Hepatocyte (in vitro differentiated cells): Measurements from ENCODE around the gene FBXO33. TPM values are rescaled to one million over a fixed set of nuclear protein-coding genes. Genes with fewer than 3 reads are reported as not detected.

Experiments used
- DNase-seq: peaks from one replicate; pipeline ENCODE4 v3.0.0-alpha.2; 2016; ENCODE audit warnings: low spot score
- H2AFZ ChIP-seq: fragments of 200-600 bp; sonication (generic); 2 replicates; pipeline ENCODE4 v1.6.0; 2016; ENCODE audit warnings: antibody characterized with exemption, mild to moderate bottlenecking
- H3K27ac ChIP-seq: fragments of 200-600 bp; sonication (generic); 2 replicates; pipeline ENCODE4 v1.5.1; 2016; ENCODE audit warnings: mild to moderate bottlenecking
- H3K27me3 ChIP-seq: fragments of 200-600 bp; sonication (generic); 2 replicates; pipeline ENCODE4 v1.6.1; 2016
- H3K36me3 ChIP-seq: fragments of 200-600 bp; sonication (generic); replicated peaks from 2 replicates; pipeline ENCODE4 v1.5.1; 2016; ENCODE audit warnings: low read depth; ENCODE audit not compliant: insufficient read depth
- H3K4me1 ChIP-seq: fragments of 200-600 bp; sonication (generic); 2 replicates; pipeline ENCODE4 v1.5.1; 2016; ENCODE audit warnings: mild to moderate bottlenecking, moderate library complexity; ENCODE audit not compliant: insufficient read depth
- H3K4me2 ChIP-seq: fragments of 200-600 bp; sonication (generic); 2 replicates; pipeline ENCODE4 v1.6.0; 2016
- H3K4me3 ChIP-seq: fragments of 200-600 bp; sonication (generic); 2 replicates; pipeline ENCODE4 v1.5.1; 2016; ENCODE audit warnings: mild to moderate bottlenecking
- H3K79me2 ChIP-seq: fragments of 200-600 bp; sonication (generic); 2 replicates; pipeline ENCODE4 v1.6.0; 2017; ENCODE audit warnings: mild to moderate bottlenecking
- H3K9me2 ChIP-seq: fragments of 200-600 bp; sonication (generic); replicated peaks from 2 replicates; pipeline ENCODE4 v1.6.0; 2017; ENCODE audit warnings: mild to moderate bottlenecking; ENCODE audit not compliant: insufficient read depth
- H3K9me3 ChIP-seq: fragments of 200-600 bp; sonication (generic); 2 replicates; pipeline ENCODE4 v1.5.1; 2016; ENCODE audit warnings: low read depth, mild to moderate bottlenecking
- H4K20me1 ChIP-seq: fragments of 200-600 bp; sonication (generic); 2 replicates; pipeline ENCODE4 v1.6.0; 2016; ENCODE audit warnings: mild to moderate bottlenecking; ENCODE audit not compliant: insufficient read depth, poor library complexity, severe bottlenecking
- CTCF ChIP-seq: fragments of 200-600 bp; sonication (generic); IDR thresholded peaks from 2 replicates; pipeline ENCODE4 v1.5.1; 2016; ENCODE audit warnings: antibody characterized with exemption, mild to moderate bottlenecking; ENCODE audit not compliant: poor library complexity
- EZH2 ChIP-seq: fragments of 200-600 bp; sonication (generic); IDR thresholded peaks from 2 replicates; pipeline ENCODE4 v1.6.1; 2016; ENCODE audit warnings: antibody characterized with exemption, mild to moderate bottlenecking, borderline replicate concordance
- EZH2phosphoT487 ChIP-seq: fragments of 200-600 bp; sonication (generic); IDR thresholded peaks from one replicate; pipeline ENCODE4 v1.6.1; 2018; ENCODE audit warnings: antibody characterized with exemption, mild to moderate bottlenecking, low read depth, moderate library complexity; ENCODE audit not compliant: unreplicated experiment, severe bottlenecking
- WGBS: methylation state at CpG from one replicate; pipeline ENCODE4 v1.1.6; 2016; ENCODE audit warnings: low lambda C conversion rate; ENCODE audit errors: missing lambda C conversion rate; 5-methylcytosine and 5-hydroxymethylcytosine counted together
- polyA plus RNA-seq: library from polyadenylated mRNA; unstranded; fragments of >200 nt; fragmentation: Nextera tagmentation; extraction: Ambion mirVana; gene quantifications from 2 replicates; pipeline ENCODE4 v1.2.1, GENCODE V29; 2016
- total RNA-seq: library from RNA; depleted of rRNA; stranded (reverse); fragments of >200 nt; gene quantifications from 2 replicates; pipeline ENCODE4 v1.2.3, GENCODE V29; 2014

FBXO33 gene
- total and polyA plus RNA-seq, 2 experiments from 2014 or later, result 12.0 to 19.4 TPM

GRCh38 chr14:39469094-39469710 lies 37.0 kb upstream of the FBXO33 start:
- WGBS, result 57% methylated on average over 5 of the region's 5 CpGs

GRCh38 chr14:39467889-39468524 lies 35.8 kb upstream of the FBXO33 start:
- no peaks in the 10 kb centered on the region for H3K79me2 ChIP-seq
- peak; percentile 51 for DNase-seq
- no peak overlapping the region for H3K27ac ChIP-seq
- no peak for TF ChIP-seq EZH2phosphoT487
- peak; percentile 39 for TF ChIP-seq CTCF
- TF ChIP-seq EZH2, result no peak
- no peaks in the 10 kb centered on the region for H3K9me3 ChIP-seq
- 83% methylated on average over 7 of the region's 7 CpGs for WGBS
- no peaks in the 10 kb centered on the region for H3K36me3 ChIP-seq
- H4K20me1 ChIP-seq, result no peaks in the 10 kb centered on the region
- H2AFZ ChIP-seq, result no peak overlapping the region
- H3K4me3 ChIP-seq, result no peak overlapping the region
- H3K4me2 ChIP-seq, result no peak overlapping the region
- no peaks in the 10 kb centered on the region for H3K27me3 ChIP-seq
- no peaks in the 10 kb centered on the region for H3K9me2 ChIP-seq
- H3K4me1 ChIP-seq, result no peaks in the 10 kb centered on the region

More at GRCh38 chr14:39469094-39469710, 37.0 kb upstream of the FBXO33 start:
- H4K20me1 ChIP-seq, result no peaks in the 10 kb centered on the region
- no peak overlapping the region for H2AFZ ChIP-seq
- peak; percentile 24 for DNase-seq
- no peaks in the 10 kb centered on the region for H3K9me2 ChIP-seq
- no peaks in the 10 kb centered on the region for H3K79me2 ChIP-seq
- no peak overlapping the region for H3K4me3 ChIP-seq
- peak; percentile 23 for TF ChIP-seq CTCF
- no peak for TF ChIP-seq EZH2phosphoT487
- no peak for TF ChIP-seq EZH2
- no peak overlapping the region for H3K4me2 ChIP-seq
- no peak overlapping the region for H3K27ac ChIP-seq
- H3K27me3 ChIP-seq, result no peaks in the 10 kb centered on the region
- no peaks in the 10 kb centered on the region for H3K9me3 ChIP-seq
- no peaks in the 10 kb centered on the region for H3K4me1 ChIP-seq
- no peaks in the 10 kb centered on the region for H3K36me3 ChIP-seq

GRCh38 chr14:39459795-39460478 lies 27.7 kb upstream of the FBXO33 start:
- Histone ChIP-seq H3K27me3 (no peaks in the 10 kb centered on the region), H3K27ac (no peak overlapping the region), H3K4me1 (no peaks in the 10 kb centered on the region), H3K9me3 (no peaks in the 10 kb centered on the region), H3K4me3 (no peak overlapping the region), H3K9me2 (no peaks in the 10 kb centered on the region), H4K20me1 (no peaks in the 10 kb centered on the region), H2AFZ (no peak overlapping the region), H3K79me2 (no peaks in the 10 kb centered on the region), H3K4me2 (no peak overlapping the region), H3K36me3 (no peaks in the 10 kb centered on the region)
- no peak for DNase-seq
- TF ChIP-seq EZH2phosphoT487, result no peak
- WGBS, result 86% methylated on average over 1 of the region's 1 CpG

GRCh38 chr14:39456702-39457250 lies 24.5 kb upstream of the FBXO33 start:
- no peak overlapping the region for H3K4me2 ChIP-seq
- TF ChIP-seq CTCF (no peak), EZH2 (no peak), EZH2phosphoT487 (no peak)
- H3K4me1 ChIP-seq, result no peaks in the 10 kb centered on the region
- no peak overlapping the region for H3K27ac ChIP-seq
- H3K9me2 ChIP-seq, result no peaks in the 10 kb centered on the region
- no peak for DNase-seq
- H3K79me2 ChIP-seq, result no peaks in the 10 kb centered on the region
- no peak overlapping the region for H3K4me3 ChIP-seq
- no peak overlapping the region for H2AFZ ChIP-seq
- no peaks in the 10 kb centered on the region for H3K27me3 ChIP-seq
- H3K9me3 ChIP-seq, result no peaks in the 10 kb centered on the region
- H3K36me3 ChIP-seq, result no peaks in the 10 kb centered on the region
- H4K20me1 ChIP-seq, result no peaks in the 10 kb centered on the region
